Left renal cortex interstitium (tissue), 4 donors: ENCODE results near the gene MEOX1. TPM values are rescaled to one million over a fixed set of nuclear protein-coding genes. Genes with fewer than 3 reads are reported as not detected.
"Not testable (repeated sequence)": the region's sequence is repeated elsewhere in the genome, so short reads cannot be mapped to it uniquely, and the experiment has no call there.

Experiments
- DNase-seq, 4 donors: peaks; one replicate each; pipeline ENCODE4 v3.0.0-alpha.2; 2013; ENCODE audit warnings: low read depth in 4 of 4, low spot score in 2 of 4, missing footprints in 1 of 4
- polyA plus RNA-seq, 4 donors: library from polyadenylated mRNA; unstranded; fragments of 120-200 nt; gene quantifications; one replicate each; pipeline ENCODE4 v1.2.1, GENCODE V29; 2013; ENCODE audit not compliant: insufficient read length in 4 of 4

MEOX1 gene
- polyA plus RNA-seq, 4 donors, result 12.8 to 25.0 (median 15.4) TPM

GRCh38 chr17:43626023-43626422 is 35.7 kb downstream of the MEOX1 start:
- no peak for DNase-seq

- DNase-seq, result no peak
Measured at GRCh38 chr17:43625606-43626005, 36.1 kb downstream of the MEOX1 start.

GRCh38 chr17:43620581-43620980 is 41.1 kb downstream of the MEOX1 start:
- no peak for DNase-seq

GRCh38 chr17:43620147-43620546 is 41.6 kb downstream of the MEOX1 start:
- DNase-seq, result no peak

GRCh38 chr17:43619705-43620104 is 42.0 kb downstream of the MEOX1 start:
- no peak for DNase-seq

GRCh38 chr17:43618276-43618675 is 43.4 kb downstream of the MEOX1 start:
- DNase-seq, result no peak

GRCh38 chr17:43616852-43617251 is 44.9 kb downstream of the MEOX1 start:
- DNase-seq, result no peak

- no peak for DNase-seq
Measured at GRCh38 chr17:43616421-43616820, 45.3 kb downstream of the MEOX1 start.

- no peak for DNase-seq
Measured at GRCh38 chr17:43616029-43616351, 45.7 kb downstream of the MEOX1 start.

- no peak for DNase-seq
Measured at GRCh38 chr17:43615330-43616028, 46.2 kb downstream of the MEOX1 start.

- no peak for DNase-seq
Measured at GRCh38 chr17:43614561-43614960, 47.2 kb downstream of the MEOX1 start.

GRCh38 chr17:43613917-43614316 is 47.8 kb downstream of the MEOX1 start:
- no peak for DNase-seq

GRCh38 chr17:43612515-43612914 is 49.2 kb downstream of the MEOX1 start:
- DNase-seq, result no peak

- no peak for DNase-seq
Measured at GRCh38 chr17:43611230-43611969, 50.3 kb downstream of the MEOX1 start.

- DNase-seq, result no peak
Measured at GRCh38 chr17:43609613-43610385, 51.9 kb downstream of the MEOX1 start.

- no peak for DNase-seq
Measured at GRCh38 chr17:43608313-43608712, 53.4 kb downstream of the MEOX1 start.

GRCh38 chr17:43604549-43604948 is 57.2 kb downstream of the MEOX1 start:
- DNase-seq, result no peak

GRCh38 chr17:43603321-43603720 is 58.4 kb downstream of the MEOX1 start:
- DNase-seq, result no peak

GRCh38 chr17:43602556-43602955 is 59.2 kb downstream of the MEOX1 start:
- DNase-seq, result not testable (repeated sequence)

GRCh38 chr17:43601280-43602039 is 60.3 kb downstream of the MEOX1 start:
- DNase-seq, result no peak

- DNase-seq, result no peak
Measured at GRCh38 chr17:43599835-43600234, 61.9 kb downstream of the MEOX1 start.
